ENCODE measurements around the gene TUBA1C.
A peak's percentile ranks its signal among the peaks of the same experiment; 100 is the strongest.

TUBA1C gene

GRCh38 chr12:49283541-49284429 lies 18.9 kb downstream of the TUBA1C start:
- intact Hi-C loops (cut with DNase I; ENCODE audit: low total_unique reads) = no loop called here
- peak in 1 of 2 donors; percentile 52 for DNase-seq
- H3K36me3 ChIP-seq = no peaks in the 10 kb centered on the region
- H3K9me3 ChIP-seq = no peaks in the 10 kb centered on the region
- no peak overlapping the region for H3K27ac ChIP-seq
- no peaks in the 10 kb centered on the region for H3K27me3 ChIP-seq
- H3K4me3 ChIP-seq = no peak overlapping the region
- TF ChIP-seq, protein P1, sequence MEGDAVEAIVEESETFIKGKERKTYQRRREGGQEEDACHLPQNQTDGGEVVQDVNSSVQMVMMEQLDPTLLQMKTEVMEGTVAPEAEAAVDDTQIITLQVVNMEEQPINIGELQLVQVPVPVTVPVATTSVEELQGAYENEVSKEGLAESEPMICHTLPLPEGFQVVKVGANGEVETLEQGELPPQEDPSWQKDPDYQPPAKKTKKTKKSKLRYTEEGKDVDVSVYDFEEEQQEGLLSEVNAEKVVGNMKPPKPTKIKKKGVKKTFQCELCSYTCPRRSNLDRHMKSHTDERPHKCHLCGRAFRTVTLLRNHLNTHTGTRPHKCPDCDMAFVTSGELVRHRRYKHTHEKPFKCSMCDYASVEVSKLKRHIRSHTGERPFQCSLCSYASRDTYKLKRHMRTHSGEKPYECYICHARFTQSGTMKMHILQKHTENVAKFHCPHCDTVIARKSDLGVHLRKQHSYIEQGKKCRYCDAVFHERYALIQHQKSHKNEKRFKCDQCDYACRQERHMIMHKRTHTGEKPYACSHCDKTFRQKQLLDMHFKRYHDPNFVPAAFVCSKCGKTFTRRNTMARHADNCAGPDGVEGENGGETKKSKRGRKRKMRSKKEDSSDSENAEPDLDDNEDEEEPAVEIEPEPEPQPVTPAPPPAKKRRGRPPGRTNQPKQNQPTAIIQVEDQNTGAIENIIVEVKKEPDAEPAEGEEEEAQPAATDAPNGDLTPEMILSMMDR (IDR thresholded peaks at IDR 0.05) = no peak
- H3K4me1 ChIP-seq = no peaks in the 10 kb centered on the region

GRCh38 chr12:49284672-49285071 lies 19.8 kb downstream of the TUBA1C start:
- Histone ChIP-seq H3K27me3 (no peaks in the 10 kb centered on the region), H3K4me3 (no peak overlapping the region)
- intact Hi-C loops (cut with DNase I; ENCODE audit: low total_unique reads) = no loop called here

DNA sequence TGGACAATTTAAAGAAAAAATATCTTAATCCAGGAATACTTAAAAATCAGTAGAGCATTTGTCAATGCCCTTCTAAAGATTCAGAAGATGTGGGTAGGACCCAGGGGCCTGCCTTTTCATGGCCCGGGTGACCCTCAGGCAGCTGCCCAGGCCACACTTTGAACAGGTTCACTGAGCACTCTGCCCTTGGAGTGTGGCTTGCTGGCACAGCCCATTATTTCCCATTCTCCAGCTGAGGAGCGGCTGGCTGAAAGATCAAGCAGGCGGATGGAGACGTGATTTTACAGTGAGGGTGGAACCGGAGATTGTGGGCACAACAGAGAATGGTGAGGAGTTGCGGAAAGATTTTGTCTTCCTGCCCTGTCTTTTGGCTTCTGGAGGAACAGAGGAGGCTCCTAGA lies 23.0 kb downstream of the TUBA1C start:
- DNase-seq = peak in 1 of 2 donors; percentile 41
- H3K27ac ChIP-seq = no peak overlapping the region
- H3K27me3 ChIP-seq = no peaks in the 10 kb centered on the region
- TF ChIP-seq, protein P1 (IDR thresholded peaks at IDR 0.05) = no peak
- no peak overlapping the region for H3K4me3 ChIP-seq
- intact Hi-C loops (cut with DNase I; ENCODE audit: low total_unique reads) = no loop called here
- no peaks in the 10 kb centered on the region for H3K9me3 ChIP-seq
- H3K36me3 ChIP-seq = no peaks in the 10 kb centered on the region
- peaks cover 0 to 5% (median 4%) of the 10 kb centered on the region in 4 donors for H3K4me1 ChIP-seq

More at GRCh38 chr12:49284672-49285071, 19.8 kb downstream of the TUBA1C start:
- Histone ChIP-seq H3K27ac (no peak overlapping the region), H3K4me1 (no peaks in the 10 kb centered on the region), H3K36me3 (no peaks in the 10 kb centered on the region), H3K9me3 (no peaks in the 10 kb centered on the region)
- TF ChIP-seq, protein P1 (IDR thresholded peaks at IDR 0.05) = no peak
- DNase-seq = peak in 1 of 2 donors; percentile 39

GRCh38 chr12:49288412-49288853 lies 23.6 kb downstream of the TUBA1C start:
- H3K27me3 ChIP-seq = no peaks in the 10 kb centered on the region

GRCh38 chr12:49288922-49289555 lies 24.2 kb downstream of the TUBA1C start:
- intact Hi-C loops (cut with DNase I; ENCODE audit: low total_unique reads) = no loop called here
- no peak overlapping the region for H3K27ac ChIP-seq
- H3K27me3 ChIP-seq = no peaks in the 10 kb centered on the region
- no peaks in the 10 kb centered on the region for H3K36me3 ChIP-seq
- peak in 1 of 2 donors; percentile 33 for DNase-seq
- H3K9me3 ChIP-seq = no peaks in the 10 kb centered on the region
- peaks cover 0 to 14% (median 12%) of the 10 kb centered on the region in 4 donors for H3K4me1 ChIP-seq
- TF ChIP-seq, protein P1 (IDR thresholded peaks at IDR 0.05) = no peak
- H3K4me3 ChIP-seq = no peak overlapping the region

More at GRCh38 chr12:49288412-49288853, 23.6 kb downstream of the TUBA1C start:
- TF ChIP-seq, protein P1 (IDR thresholded peaks at IDR 0.05) = peak; percentile 75 to 79
- Histone ChIP-seq H3K9me3 (no peaks in the 10 kb centered on the region), H3K36me3 (no peaks in the 10 kb centered on the region), H3K27ac (no peak overlapping the region), H3K4me1 (peaks cover 0 to 10% (median 9%) of the 10 kb centered on the region in 4 donors), H3K4me3 (no peak overlapping the region)
- intact Hi-C loops (cut with DNase I; ENCODE audit: low total_unique reads) = no loop called here
- DNase-seq = peak; percentile 50 to 62

Data from tibial artery (tissue), 4 donors.